Suprapubic skin (tissue), 4 donors: ENCODE measurements around the gene ARHGAP44. TPM values are rescaled to one million over a fixed set of nuclear protein-coding genes. Genes with fewer than 3 reads are reported as not detected.

Experiments used
- DNase-seq, 2 donors: peaks; one replicate each; pipeline ENCODE4 v3.0.0-alpha.2; 2019; ENCODE audit warnings: low spot score in 2 of 2
- H3K27ac ChIP-seq: fragments of 200-600 bp; sonication (generic); one replicate; pipeline ENCODE4 v1.5.1; 2019
- H3K27me3 ChIP-seq: fragments of 200-600 bp; sonication (generic); one replicate; pipeline ENCODE4 v1.5.1; 2019
- H3K36me3 ChIP-seq: fragments of 200-600 bp; sonication (generic); one replicate; pipeline ENCODE4 v1.5.1; 2019
- H3K4me1 ChIP-seq: fragments of 200-600 bp; sonication (generic); one replicate; pipeline ENCODE4 v1.5.1; 2019
- H3K4me3 ChIP-seq: fragments of 200-600 bp; sonication (generic); one replicate; pipeline ENCODE4 v1.5.1; 2019; ENCODE audit warnings: mild to moderate bottlenecking
- H3K9me3 ChIP-seq: fragments of 200-600 bp; sonication (generic); one replicate; pipeline ENCODE4 v1.5.1; 2019
- EP300 ChIP-seq: sonication (generic); formaldehyde crosslinking; IDR thresholded peaks from one replicate; pipeline ENCODE4 v1.6.1; 2017; ENCODE audit warnings: antibody characterized with exemption
- POLR2A ChIP-seq, 2 donors: fragments of 450-650 bp; IDR thresholded peaks; one replicate each; pipeline ENCODE4 v1.6.1; 2017; ENCODE audit warnings: antibody characterized with exemption in 2 of 2, mild to moderate bottlenecking in 2 of 2, moderate library complexity in 2 of 2
- POLR2AphosphoS5 ChIP-seq, 3 donors: sonication (generic); formaldehyde crosslinking; IDR thresholded peaks; one replicate each; pipeline ENCODE4 v1.6.1; 2017; ENCODE audit warnings: antibody characterized with exemption in 3 of 3
- WGBS: methylation state at CpG from one replicate; pipeline ENCODE4 v1.1.5; 2018; 5-methylcytosine and 5-hydroxymethylcytosine counted together
- total RNA-seq, 4 donors: library from RNA; depleted of rRNA; stranded (reverse); fragments of >200 nt; gene quantifications; one replicate each; pipeline ENCODE4 v1.1.0, GENCODE V29; 2016
- TF ChIP-seq, protein P1 (sequence below), 2 donors: fragments of 200-600 bp in 1 of 2; fragments of 450-650 bp in 1 of 2; sonication (generic) in 1 of 2; IDR thresholded peaks; one replicate each; pipeline ENCODE4 v1.5.1; 2016 to 2019; ENCODE audit warnings: antibody characterized with exemption in 2 of 2, mild to moderate bottlenecking in 1 of 2, moderate library complexity in 1 of 2

Gene ARHGAP44
- total RNA-seq, 4 donors from 2014 or later: 3.5 to 7.1 (median 5.3) TPM

DNA sequence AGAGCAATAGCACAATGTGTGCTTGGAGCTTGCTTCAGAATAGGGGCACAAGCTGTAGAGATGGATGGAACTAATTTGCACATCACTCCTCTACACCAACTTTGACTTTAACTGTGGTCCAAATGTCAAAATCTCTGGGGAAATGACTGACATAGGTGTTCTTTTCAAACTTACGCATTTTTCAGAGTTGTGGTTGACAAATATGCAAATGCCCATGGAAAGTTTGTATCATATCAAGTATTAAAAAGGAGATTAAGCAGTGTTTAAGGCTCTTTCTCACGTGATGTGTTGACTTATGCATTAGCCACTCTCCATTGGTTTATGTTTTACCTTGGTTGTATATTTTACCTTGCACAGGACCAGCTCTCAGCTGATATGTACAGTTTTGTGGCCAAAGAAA, 151.4 kb downstream of the ARHGAP44 start:
- WGBS: 90% methylated on average over 2 of the region's 2 CpGs
- Histone ChIP-seq H3K4me1 (no peaks in the 10 kb centered on the region), H3K9me3 (no peaks in the 10 kb centered on the region), H3K27me3 (no peaks in the 10 kb centered on the region), H3K36me3 (no peaks in the 10 kb centered on the region), H3K27ac (no peak overlapping the region), H3K4me3 (no peak overlapping the region)
- TF ChIP-seq POLR2AphosphoS5 (IDR thresholded peaks at IDR 0.05) (no peak), POLR2A (IDR thresholded peaks at IDR 0.05) (no peak), EP300 (no peak)
- TF ChIP-seq, protein P1, sequence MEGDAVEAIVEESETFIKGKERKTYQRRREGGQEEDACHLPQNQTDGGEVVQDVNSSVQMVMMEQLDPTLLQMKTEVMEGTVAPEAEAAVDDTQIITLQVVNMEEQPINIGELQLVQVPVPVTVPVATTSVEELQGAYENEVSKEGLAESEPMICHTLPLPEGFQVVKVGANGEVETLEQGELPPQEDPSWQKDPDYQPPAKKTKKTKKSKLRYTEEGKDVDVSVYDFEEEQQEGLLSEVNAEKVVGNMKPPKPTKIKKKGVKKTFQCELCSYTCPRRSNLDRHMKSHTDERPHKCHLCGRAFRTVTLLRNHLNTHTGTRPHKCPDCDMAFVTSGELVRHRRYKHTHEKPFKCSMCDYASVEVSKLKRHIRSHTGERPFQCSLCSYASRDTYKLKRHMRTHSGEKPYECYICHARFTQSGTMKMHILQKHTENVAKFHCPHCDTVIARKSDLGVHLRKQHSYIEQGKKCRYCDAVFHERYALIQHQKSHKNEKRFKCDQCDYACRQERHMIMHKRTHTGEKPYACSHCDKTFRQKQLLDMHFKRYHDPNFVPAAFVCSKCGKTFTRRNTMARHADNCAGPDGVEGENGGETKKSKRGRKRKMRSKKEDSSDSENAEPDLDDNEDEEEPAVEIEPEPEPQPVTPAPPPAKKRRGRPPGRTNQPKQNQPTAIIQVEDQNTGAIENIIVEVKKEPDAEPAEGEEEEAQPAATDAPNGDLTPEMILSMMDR (IDR thresholded peaks at IDR 0.05): no peak
- no peak for DNase-seq

DNA sequence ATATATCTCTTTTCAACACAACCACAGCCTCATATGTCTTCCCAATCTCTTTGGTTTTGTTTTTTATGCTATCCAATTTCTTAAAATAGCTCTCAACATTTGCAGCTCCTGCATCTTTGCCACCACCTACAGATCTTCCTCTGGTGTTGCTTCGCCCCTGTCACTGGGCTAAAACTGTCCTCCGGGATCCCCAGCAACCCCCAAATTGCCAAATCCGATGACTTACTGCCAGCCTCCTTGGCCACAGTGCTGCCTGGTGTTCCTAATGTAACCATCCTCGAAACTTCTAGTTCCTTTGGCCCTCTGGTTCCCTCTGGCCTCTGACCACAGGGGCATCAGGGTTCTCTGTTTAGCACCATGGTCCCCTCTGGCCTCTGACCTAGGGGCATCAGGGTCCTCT, 157.7 kb downstream of the ARHGAP44 start:
- H3K4me1 ChIP-seq: no peaks in the 10 kb centered on the region
- no peak for DNase-seq
- WGBS: 94% methylated on average over 4 of the region's 4 CpGs
- no peaks in the 10 kb centered on the region for H3K9me3 ChIP-seq
- no peaks in the 10 kb centered on the region for H3K27me3 ChIP-seq
- no peaks in the 10 kb centered on the region for H3K36me3 ChIP-seq
- TF ChIP-seq POLR2A (IDR thresholded peaks at IDR 0.05) (no peak), EP300 (no peak), POLR2AphosphoS5 (IDR thresholded peaks at IDR 0.05) (no peak)
- TF ChIP-seq, protein P1 (IDR thresholded peaks at IDR 0.05): no peak
- H3K4me3 ChIP-seq: no peak overlapping the region
- H3K27ac ChIP-seq: no peak overlapping the region

DNA sequence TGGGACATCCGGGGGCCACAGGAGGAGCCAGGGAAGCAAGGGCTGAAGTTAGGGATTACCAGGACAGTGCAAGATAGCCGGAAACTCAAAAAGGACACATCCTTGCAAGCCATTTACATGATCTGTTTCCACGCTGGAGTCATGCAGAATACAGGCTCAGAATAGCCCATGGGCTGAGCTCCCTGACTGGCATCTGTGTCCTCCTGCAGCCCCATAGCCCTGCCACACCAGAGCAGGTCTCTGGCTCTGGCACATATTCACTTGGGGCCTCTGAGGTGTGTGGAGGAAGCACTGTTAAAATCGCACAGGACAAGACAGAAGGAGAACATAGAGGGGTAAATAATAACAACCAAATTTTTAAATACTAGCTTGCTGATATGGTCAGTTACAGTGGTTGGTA, 162.7 kb downstream of the ARHGAP44 start:
- Histone ChIP-seq H3K4me1 (no peaks in the 10 kb centered on the region), H3K36me3 (no peaks in the 10 kb centered on the region), H3K27me3 (no peaks in the 10 kb centered on the region), H3K27ac (no peak overlapping the region), H3K9me3 (no peaks in the 10 kb centered on the region), H3K4me3 (no peak overlapping the region)
- TF ChIP-seq POLR2AphosphoS5 (IDR thresholded peaks at IDR 0.05) (no peak), EP300 (no peak), POLR2A (IDR thresholded peaks at IDR 0.05) (no peak)
- TF ChIP-seq, protein P1 (IDR thresholded peaks at IDR 0.05): no peak
- no peak for DNase-seq
- WGBS: 93% methylated on average over 4 of the region's 4 CpGs

DNA sequence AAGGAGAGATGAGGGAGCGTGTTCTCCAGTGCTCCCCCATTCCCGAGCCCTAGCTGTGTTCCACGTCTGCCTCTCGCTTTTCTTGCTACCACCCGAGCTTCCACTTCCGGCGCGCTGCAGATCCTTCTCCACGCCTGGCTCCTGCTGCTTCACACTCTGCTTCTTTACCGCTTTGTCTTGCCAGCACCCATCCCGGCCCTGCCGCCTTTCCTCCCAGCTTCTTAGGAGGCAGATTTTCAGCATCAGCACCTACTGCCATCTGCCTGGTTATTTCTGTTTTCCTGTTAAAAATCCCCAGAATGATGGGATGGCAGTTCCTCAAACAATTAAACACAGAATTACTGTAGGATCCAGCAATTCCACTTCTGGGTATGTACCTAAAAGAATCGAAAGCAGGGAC, 163.9 kb downstream of the ARHGAP44 start:
- Histone ChIP-seq H3K27ac (no peak overlapping the region), H3K4me1 (no peaks in the 10 kb centered on the region), H3K27me3 (no peaks in the 10 kb centered on the region), H3K4me3 (no peak overlapping the region), H3K36me3 (no peaks in the 10 kb centered on the region), H3K9me3 (peaks cover 4% of the 10 kb centered on the region)
- no peak for DNase-seq
- TF ChIP-seq POLR2AphosphoS5 (IDR thresholded peaks at IDR 0.05) (no peak), POLR2A (IDR thresholded peaks at IDR 0.05) (no peak), EP300 (no peak)
- TF ChIP-seq, protein P1 (IDR thresholded peaks at IDR 0.05): no peak
- 95% methylated on average over 13 of the region's 13 CpGs for WGBS

DNA sequence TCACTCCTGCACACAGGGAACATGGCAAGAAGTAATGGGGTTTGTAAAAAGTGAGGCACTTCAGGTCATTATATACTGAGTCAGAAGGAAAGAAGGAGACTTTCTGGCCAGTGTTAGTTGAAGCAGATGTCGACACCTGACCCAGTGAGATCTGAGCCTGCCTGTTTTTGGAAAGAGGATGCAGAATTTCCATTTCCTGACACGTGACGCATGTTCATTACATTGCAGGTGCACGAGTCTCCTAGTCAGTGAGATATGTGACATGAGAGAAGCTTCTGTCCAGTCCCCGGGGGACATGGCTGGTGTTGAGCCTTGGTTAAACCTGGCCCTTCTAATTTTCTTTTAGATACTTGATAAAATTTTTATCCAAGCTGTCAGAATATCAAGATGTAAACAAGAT, 166.2 kb downstream of the ARHGAP44 start:
- H3K4me1 ChIP-seq: no peaks in the 10 kb centered on the region
- 92% methylated on average over 5 of the region's 5 CpGs for WGBS

More for the DNA sequence above, 166.2 kb downstream of the ARHGAP44 start:
- no peak for DNase-seq
- Histone ChIP-seq H3K36me3 (no peaks in the 10 kb centered on the region), H3K4me3 (no peak overlapping the region), H3K27ac (no peak overlapping the region), H3K9me3 (peaks cover 4% of the 10 kb centered on the region), H3K27me3 (no peaks in the 10 kb centered on the region)
- TF ChIP-seq, protein P1 (IDR thresholded peaks at IDR 0.05): no peak
